CD14-positive monocyte (primary cell): ENCODE results near the gene LENG1. TPM values are rescaled to one million over a fixed set of nuclear protein-coding genes. Genes with fewer than 3 reads are reported as not detected.
A peak's percentile ranks its signal among the peaks of the same experiment; 100 is the strongest.

ENCODE experiments used
- DNase-seq, 3 donors: peaks; one replicate each; pipeline ENCODE4 v3.0.0-alpha.2; 2011 to 2022
- H2AFZ ChIP-seq: 2 replicates; pipeline ENCODE4 v1.6.0; 2012; ENCODE audit warnings: mild to moderate bottlenecking, low read depth, low read length, inconsistent platforms; ENCODE audit not compliant: insufficient read depth, poor library complexity, severe bottlenecking
- H3K27ac ChIP-seq, 2 donors: 1 replicate in 1 of 2; 2 replicates in 1 of 2; pipeline ENCODE4 v1.5.1; 2012 to 2013; ENCODE audit warnings: low read length in 2 of 2, control low read depth in 1 of 2, inconsistent platforms in 1 of 2, low read depth in 1 of 2, mild to moderate bottlenecking in 1 of 2
- H3K27me3 ChIP-seq, 2 donors: one replicate each; pipeline versions ENCODE4 v1.6.0 to v1.6.1; 2011 to 2013; ENCODE audit warnings: low read length in 2 of 2; ENCODE audit not compliant: control insufficient read depth in 2 of 2, insufficient read depth in 2 of 2
- H3K36me3 ChIP-seq, 2 donors: replicated peaks in 1 of 2; 1 replicate in 1 of 2; 2 replicates in 1 of 2; pipeline versions ENCODE4 v1.5.1 to v1.6.1; 2012 to 2013; ENCODE audit warnings: low read length in 2 of 2, control low read depth in 1 of 2, inconsistent platforms in 1 of 2, mild to moderate bottlenecking in 1 of 2; ENCODE audit not compliant: insufficient read depth in 2 of 2, control insufficient read depth in 1 of 2
- H3K4me1 ChIP-seq, 2 donors: 1 replicate in 1 of 2; 2 replicates in 1 of 2; pipeline versions ENCODE4 v1.5.1 to v1.6.1; 2012 to 2013; ENCODE audit warnings: low read length in 2 of 2, control low read depth in 1 of 2, inconsistent platforms in 1 of 2, mild to moderate bottlenecking in 1 of 2, moderate library complexity in 1 of 2; ENCODE audit not compliant: insufficient read depth in 2 of 2, control insufficient read depth in 1 of 2
- H3K4me2 ChIP-seq: replicated peaks from 2 replicates; pipeline ENCODE3; 2012; ENCODE audit warnings: low read length, moderate library complexity, mild to moderate bottlenecking; ENCODE audit not compliant: poor library complexity, severe bottlenecking; ENCODE audit errors: extremely low read depth
- H3K4me3 ChIP-seq, 3 experiments: fragments of 200-600 bp in 1 of 3; sonication (generic) in 1 of 3; replicated peaks in 1 of 3; 1 replicate in 2 of 3; 2 replicates in 1 of 3; pipeline ENCODE4 v1.5.1; 2011 to 2013; ENCODE audit warnings: low read length in 3 of 3, mild to moderate bottlenecking in 3 of 3, control low read depth in 2 of 3, low read depth in 2 of 3, inconsistent platforms in 1 of 3, moderate library complexity in 1 of 3
- H3K79me2 ChIP-seq: 2 replicates; pipeline ENCODE4 v1.6.0; 2012; ENCODE audit warnings: mild to moderate bottlenecking, control low read depth, inconsistent platforms, low read length, moderate library complexity; ENCODE audit not compliant: insufficient read depth
- H3K9ac ChIP-seq: 2 replicates; pipeline ENCODE4 v1.6.0; 2017; ENCODE audit warnings: low read length, mild to moderate bottlenecking; ENCODE audit not compliant: insufficient read depth, poor library complexity, severe bottlenecking
- H3K9me3 ChIP-seq, 2 donors: replicated peaks in 1 of 2; 1 replicate in 1 of 2; 2 replicates in 1 of 2; pipeline versions ENCODE4 v1.5.1 to v1.6.1; 2012 to 2013; ENCODE audit warnings: low read length in 2 of 2, control low read depth in 1 of 2; ENCODE audit not compliant: control insufficient read depth in 1 of 2, insufficient read depth in 1 of 2
- H4K20me1 ChIP-seq: 2 replicates; pipeline ENCODE4 v1.6.0; 2012; ENCODE audit warnings: mild to moderate bottlenecking, low read length, control low read depth, moderate library complexity; ENCODE audit not compliant: insufficient read depth
- H3K27ac Mint-ChIP-seq, 7 donors: one replicate each; pipeline ENCODE4 v1.8.0; 2020; ENCODE audit warnings: mild to moderate bottlenecking in 7 of 7, mixed read lengths in 7 of 7, moderate library complexity in 6 of 7, inconsistent platforms in 2 of 7
- H3K27me3 Mint-ChIP-seq, 3 donors: one replicate each; pipeline ENCODE4 v1.8.0; 2021 to 2022; ENCODE audit warnings: low read depth in 3 of 3, mild to moderate bottlenecking in 3 of 3, mixed read lengths in 3 of 3, moderate library complexity in 3 of 3, inconsistent platforms in 1 of 3
- H3K36me3 Mint-ChIP-seq, 2 donors: one replicate each; pipeline ENCODE4 v1.8.0; 2020; ENCODE audit warnings: mixed read lengths in 2 of 2, inconsistent platforms in 1 of 2, mild to moderate bottlenecking in 1 of 2
- H3K4me1 Mint-ChIP-seq: one replicate; pipeline ENCODE4 v1.8.0; 2020; ENCODE audit warnings: mild to moderate bottlenecking, mixed read lengths
- H3K4me3 Mint-ChIP-seq, 2 donors: one replicate each; pipeline ENCODE4 v1.8.0; 2020; ENCODE audit warnings: mild to moderate bottlenecking in 2 of 2, mixed read lengths in 2 of 2, moderate library complexity in 1 of 2
- H3K9me3 Mint-ChIP-seq, 7 donors: one replicate each; pipeline ENCODE4 v1.8.0; 2020 to 2022; ENCODE audit warnings: mixed read lengths in 7 of 7, mild to moderate bottlenecking in 6 of 7, moderate library complexity in 6 of 7, inconsistent platforms in 2 of 7
- CTCF ChIP-seq: fragments of 200-600 bp; IDR thresholded peaks from one replicate; pipeline ENCODE4 v1.8.0; 2022; ENCODE audit warnings: antibody characterized with exemption, mild to moderate bottlenecking
- WGBS: methylation state at CpG from one replicate; pipeline ENCODE4 v1.1.5; 2013; ENCODE audit warnings: missing lambda C conversion rate; ENCODE audit not compliant: insufficient coverage; 5-methylcytosine and 5-hydroxymethylcytosine counted together
- intact Hi-C, 2 donors: fragments of 100-400 bp; cut with micrococcal nuclease; formaldehyde crosslinking; loops; one replicate each; pipeline versions ENCODE4 v1.15.0 to v1.15.1; 2023
- polyA plus RNA-seq, 3 donors: library from polyadenylated mRNA; depleted of rRNA in 1 of 3; unstranded in 2 of 3; stranded (reverse) in 1 of 3; fragments of 300-500 nt in 2 of 3; fragments of >200 nt in 1 of 3; fragmentation: Illumina TruSeq in 2 of 3; gene quantifications; 1 replicate in 2 of 3; 2 replicates in 1 of 3; pipeline ENCODE4 v1.2.3, GENCODE V29; 2012 to 2021

The LENG1 gene
- polyA plus RNA-seq, 3 donors: 3.4 to 5.4 (median 4.2) TPM

- H3K4me3 Mint-ChIP-seq: peak overlapping the region in 1 of 2 donors; percentile 88
- peak overlapping the region; percentile 95 for H3K4me2 ChIP-seq
- H3K27me3 ChIP-seq: peaks cover 0 to 8% of the 10 kb centered on the region in 2 donors
- peaks cover 0 to 9% (median 0%) of the 10 kb centered on the region in 7 donors for H3K9me3 Mint-ChIP-seq
- H3K27ac ChIP-seq: peak overlapping the region in 1 of 2 donors; percentile 87
- H3K4me3 ChIP-seq: peak overlapping the region in 1 of 3 experiments; percentile 94
- H4K20me1 ChIP-seq: peaks cover 35% of the 10 kb centered on the region
- no peaks in the 10 kb centered on the region for H3K9me3 ChIP-seq
- H3K4me1 ChIP-seq: peaks cover 60 to 70% of the 10 kb centered on the region in 2 donors
- H3K27me3 Mint-ChIP-seq: peaks cover 3 to 20% (median 18%) of the 10 kb centered on the region in 3 donors
- H3K36me3 Mint-ChIP-seq: peaks cover 19 to 25% of the 10 kb centered on the region in 2 donors
- no peak for DNase-seq
- no peak overlapping the region for H2AFZ ChIP-seq
- H3K27ac Mint-ChIP-seq: peak overlapping the region in 6 of 7 donors; percentile 92 to 99 (median 96)
- no peak overlapping the region for H3K9ac ChIP-seq
- no peak for TF ChIP-seq CTCF
- peaks cover 46% of the 10 kb centered on the region for H3K79me2 ChIP-seq
- H3K4me1 Mint-ChIP-seq: peaks cover 64% of the 10 kb centered on the region
- intact Hi-C loops: no loop called here
- 77% methylated on average over 10 of the region's 13 CpGs for WGBS
- peaks cover 22 to 23% of the 10 kb centered on the region in 2 donors for H3K36me3 ChIP-seq
Measured at GRCh38 chr19:54160854-54161253, 1.3 kb upstream of the LENG1 start.

- H3K4me1 ChIP-seq: peaks cover 60 to 69% of the 10 kb centered on the region in 2 donors
- peak overlapping the region; percentile 95 for H3K4me2 ChIP-seq
- peaks cover 22 to 29% of the 10 kb centered on the region in 2 donors for H3K36me3 Mint-ChIP-seq
- 9% methylated on average over 15 of the region's 28 CpGs for WGBS
- H3K4me3 Mint-ChIP-seq: peak overlapping the region; percentile 88 to 91
- no peak for TF ChIP-seq CTCF
- peak overlapping the region; percentile 92 to 99 (median 96) for H3K27ac Mint-ChIP-seq
- H3K9ac ChIP-seq: peak overlapping the region; percentile 62
- H3K4me3 ChIP-seq: peak overlapping the region; percentile 37 to 94 (median 39)
- peak overlapping the region; percentile 78 to 87 for H3K27ac ChIP-seq
- peaks cover 64% of the 10 kb centered on the region for H3K4me1 Mint-ChIP-seq
- H3K27me3 ChIP-seq: peaks cover 0 to 8% of the 10 kb centered on the region in 2 donors
- peaks cover 48% of the 10 kb centered on the region for H3K79me2 ChIP-seq
- peaks cover 0 to 6% (median 0%) of the 10 kb centered on the region in 7 donors for H3K9me3 Mint-ChIP-seq
- intact Hi-C loops: no loop called here
- H3K27me3 Mint-ChIP-seq: peaks cover 0 to 17% (median 14%) of the 10 kb centered on the region in 3 donors
- peaks cover 40% of the 10 kb centered on the region for H4K20me1 ChIP-seq
- H3K36me3 ChIP-seq: peaks cover 27 to 29% of the 10 kb centered on the region in 2 donors
- H3K9me3 ChIP-seq: no peaks in the 10 kb centered on the region
- H2AFZ ChIP-seq: peak overlapping the region; percentile 84
- DNase-seq: no peak
Measured at GRCh38 chr19:54160182-54160811, 776 bp upstream of the LENG1 start.
